K562 (cell line): ENCODE results near the gene SPDEF. TPM values are rescaled to one million over a fixed set of nuclear protein-coding genes. Genes with fewer than 3 reads are reported as not detected.

Experiments used
- BCOR ChIP-seq: fragments of 450-650 bp; IDR thresholded peaks from 2 replicates; pipeline ENCODE4 v1.6.1; 2016
- CBX1 ChIP-seq: sonication (generic); IDR thresholded peaks from 2 replicates; pipeline ENCODE4 v1.6.1; 2016; ENCODE audit warnings: antibody characterized with exemption, low read depth, mild to moderate bottlenecking
- HDAC1 ChIP-seq, 2 experiments: fragments of 450-650 bp; IDR thresholded peaks; 2 replicates each; pipeline ENCODE4 v1.6.1; 2016 to 2017; ENCODE audit warnings: inconsistent platforms in 1 of 2, mild to moderate bottlenecking in 1 of 2, moderate library complexity in 1 of 2
- HDAC2 ChIP-seq: fragments of 450-650 bp; IDR thresholded peaks from 2 replicates; pipeline ENCODE4 v1.6.1; 2016; ENCODE audit warnings: mild to moderate bottlenecking
- HNRNPLL ChIP-seq: fragments of 200-400 bp; formaldehyde crosslinking; IDR thresholded peaks from 2 replicates; pipeline ENCODE4 v1.6.1; 2017; ENCODE audit warnings: low read length, low read depth, mild to moderate bottlenecking; ENCODE audit not compliant: poor library complexity, severe bottlenecking
- KDM1A ChIP-seq, 2 experiments: fragments of 450-650 bp; IDR thresholded peaks; 2 replicates each; pipeline ENCODE4 v1.6.1; 2016; ENCODE audit warnings: mild to moderate bottlenecking in 2 of 2
- MEF2D ChIP-seq: conservative IDR thresholded peaks from 2 replicates; pipeline ENCODE4 v1.6.1; 2016; ENCODE audit warnings: low read depth, missing genetic modification characterization, missing compliant biosample characterization
- PHF20 ChIP-seq: fragments of 450-650 bp; IDR thresholded peaks from 2 replicates; pipeline ENCODE4 v1.6.1; 2018; ENCODE audit not compliant: partially characterized antibody
- RBM25 ChIP-seq: fragments of 200-400 bp; formaldehyde crosslinking; IDR thresholded peaks from 2 replicates; pipeline ENCODE4 v1.6.1; 2018; ENCODE audit warnings: low read length, low read depth, moderate library complexity; ENCODE audit not compliant: severe bottlenecking
- RCOR1 ChIP-seq, 2 experiments: IDR thresholded peaks; 2 replicates each; pipeline ENCODE4 v1.6.1; 2012; ENCODE audit warnings: low read depth in 2 of 2, low read length in 2 of 2, borderline replicate concordance in 1 of 2, improper control_type of control experiment in 1 of 2
- SMAD4 ChIP-seq: fragments of 250-450 bp; sonication (Bioruptor Pico); conservative IDR thresholded peaks from 2 replicates; pipeline ENCODE4 v1.8.0; 2021; ENCODE audit warnings: inconsistent platforms, mild to moderate bottlenecking, moderate library complexity
- YY1 ChIP-seq, 3 experiments: IDR thresholded peaks; 2 replicates each; pipeline ENCODE4 v1.6.1; 2011; ENCODE audit warnings: low read length in 2 of 3, mild to moderate bottlenecking in 2 of 3, moderate library complexity in 2 of 3, borderline replicate concordance in 1 of 3, control low read depth in 1 of 3, low read depth in 1 of 3; ENCODE audit not compliant: insufficient read depth in 3 of 3, insufficient replicate concordance in 2 of 3, control insufficient read depth in 1 of 3, insufficient read length in 1 of 3; ENCODE audit errors: extremely low read depth in 1 of 3
- polyA plus RNA-seq, 8 experiments: library from polyadenylated mRNA; depleted of rRNA in 4 of 8; stranded (reverse) in 5 of 8; unstranded in 3 of 8; fragments of >200 nt; fragmentation: Nextera tagmentation in 2 of 8; fragmentation: Illumina TruSeq in 1 of 8; extraction: Ambion mirVana in 2 of 8; extraction: Trizol in 1 of 8; gene quantifications; 2 replicates each; pipeline versions ENCODE4 v1.2.1 to v1.2.3, GENCODE V29; 2011 to 2014; ENCODE audit warnings: inconsistent platforms in 1 of 8, missing spikeins in 1 of 8
- total RNA-seq, 7 experiments: library from RNA; depleted of rRNA in 6 of 7; stranded (reverse); fragments of >200 nt in 6 of 7; fragmentation: Illumina TruSeq in 2 of 7; extraction: Trizol in 2 of 7; gene quantifications; 2 replicates each; pipeline versions ENCODE4 v1.2.1 to v1.2.3, GENCODE V29; 2011 to 2021; ENCODE audit warnings: low replicate concordance in 1 of 7
- TF ChIP-seq, protein P1 (sequence below), 2 experiments: fragments of 450-650 bp in 1 of 2; sonication (generic) in 1 of 2; formaldehyde crosslinking in 1 of 2; IDR thresholded peaks; 2 replicates each; pipeline versions ENCODE4 v1.7.1 to v1.9.0; 2016 to 2022; ENCODE audit warnings: inconsistent platforms in 1 of 2, mild to moderate bottlenecking in 1 of 2, missing genetic modification reagents in 1 of 2

SPDEF gene
- total and polyA plus RNA-seq, 9 of the 15 experiments (the other 6 are each of a cell fraction or from before 2014, with no cell fraction given), result 0.04 to 0.12 (median 0.11) TPM; not detected in 5

DNA sequence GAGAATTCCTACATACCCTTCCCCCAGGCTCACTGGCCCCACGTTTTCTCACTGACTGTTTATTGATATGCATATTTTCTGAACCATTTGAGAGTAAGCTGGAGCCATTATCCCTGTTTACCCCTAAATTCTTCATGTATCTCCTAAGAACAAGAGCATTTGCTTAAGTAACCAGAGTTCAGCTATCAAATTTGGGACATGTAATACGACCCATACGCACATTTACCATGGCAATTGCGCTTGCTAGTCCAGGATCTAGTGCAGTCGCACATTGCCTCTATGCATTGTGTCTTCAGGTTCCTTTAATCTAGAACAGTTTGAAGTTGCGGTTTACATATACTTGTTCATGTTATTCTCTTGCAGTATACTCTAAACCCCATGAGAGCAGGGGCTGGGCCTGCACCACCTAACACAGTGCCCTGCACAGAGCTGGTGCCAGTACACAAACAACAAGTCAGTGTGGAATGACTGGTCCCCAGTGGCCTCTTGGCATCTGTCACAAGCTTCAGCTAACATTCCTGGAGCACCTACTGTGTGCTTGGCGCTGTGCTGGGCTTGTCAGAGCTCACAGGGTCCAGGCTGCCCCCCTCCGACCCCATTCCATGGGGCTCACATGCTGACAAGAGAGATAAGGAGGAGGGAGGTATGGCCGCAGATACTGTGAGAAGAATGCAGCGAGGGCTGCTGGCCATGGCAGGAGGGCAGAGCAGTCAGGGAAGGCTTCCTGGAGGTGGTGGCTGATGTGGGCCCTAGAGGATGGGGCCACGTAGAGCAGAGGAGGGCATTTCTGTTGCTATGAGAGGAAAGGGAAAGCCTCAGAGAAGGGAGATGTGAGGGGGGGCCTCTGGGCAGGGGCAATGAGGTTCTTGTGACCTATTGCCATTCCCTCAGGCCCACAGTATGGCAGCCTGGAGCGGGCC is 28.1 kb downstream of the SPDEF start (continued):
- peak in 1 of 3 experiments; percentile 18 for TF ChIP-seq YY1 (IDR thresholded peaks at IDR 0.05; ENCODE audit: borderline replicate concordance in 1 of 3, control insufficient read depth in 1 of 3, extremely low read depth in 1 of 3, insufficient read depth in 3 of 3, insufficient read length in 1 of 3, insufficient replicate concordance in 2 of 3, low read depth in 1 of 3, low read length in 2 of 3)
- TF ChIP-seq, protein P1, sequence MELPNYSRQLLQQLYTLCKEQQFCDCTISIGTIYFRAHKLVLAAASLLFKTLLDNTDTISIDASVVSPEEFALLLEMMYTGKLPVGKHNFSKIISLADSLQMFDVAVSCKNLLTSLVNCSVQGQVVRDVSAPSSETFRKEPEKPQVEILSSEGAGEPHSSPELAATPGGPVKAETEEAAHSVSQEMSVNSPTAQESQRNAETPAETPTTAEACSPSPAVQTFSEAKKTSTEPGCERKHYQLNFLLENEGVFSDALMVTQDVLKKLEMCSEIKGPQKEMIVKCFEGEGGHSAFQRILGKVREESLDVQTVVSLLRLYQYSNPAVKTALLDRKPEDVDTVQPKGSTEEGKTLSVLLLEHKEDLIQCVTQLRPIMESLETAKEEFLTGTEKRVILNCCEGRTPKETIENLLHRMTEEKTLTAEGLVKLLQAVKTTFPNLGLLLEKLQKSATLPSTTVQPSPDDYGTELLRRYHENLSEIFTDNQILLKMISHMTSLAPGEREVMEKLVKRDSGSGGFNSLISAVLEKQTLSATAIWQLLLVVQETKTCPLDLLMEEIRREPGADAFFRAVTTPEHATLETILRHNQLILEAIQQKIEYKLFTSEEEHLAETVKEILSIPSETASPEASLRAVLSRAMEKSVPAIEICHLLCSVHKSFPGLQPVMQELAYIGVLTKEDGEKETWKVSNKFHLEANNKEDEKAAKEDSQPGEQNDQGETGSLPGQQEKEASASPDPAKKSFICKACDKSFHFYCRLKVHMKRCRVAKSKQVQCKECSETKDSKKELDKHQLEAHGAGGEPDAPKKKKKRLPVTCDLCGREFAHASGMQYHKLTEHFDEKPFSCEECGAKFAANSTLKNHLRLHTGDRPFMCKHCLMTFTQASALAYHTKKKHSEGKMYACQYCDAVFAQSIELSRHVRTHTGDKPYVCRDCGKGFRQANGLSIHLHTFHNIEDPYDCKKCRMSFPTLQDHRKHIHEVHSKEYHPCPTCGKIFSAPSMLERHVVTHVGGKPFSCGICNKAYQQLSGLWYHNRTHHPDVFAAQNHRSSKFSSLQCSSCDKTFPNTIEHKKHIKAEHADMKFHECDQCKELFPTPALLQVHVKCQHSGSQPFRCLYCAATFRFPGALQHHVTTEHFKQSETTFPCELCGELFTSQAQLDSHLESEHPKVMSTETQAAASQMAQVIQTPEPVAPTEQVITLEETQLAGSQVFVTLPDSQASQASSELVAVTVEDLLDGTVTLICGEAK (IDR thresholded peaks at IDR 0.05), result no peak
- TF ChIP-seq, protein P1 (CRISPR knock-in tag; IDR thresholded peaks at IDR 0.05), result 0 out of 2 replicates have a peak, but pooled peaks have one; percentile 27
- peak; percentile 48; the same call in 1 of the 2 replicates for TF ChIP-seq CBX1
- peak; percentile 77 for TF ChIP-seq HNRNPLL
- TF ChIP-seq BCOR, result peak; percentile 98
- TF ChIP-seq KDM1A (IDR thresholded peaks at IDR 0.05), result peak; percentile 65 to 90
- TF ChIP-seq HDAC1 (IDR thresholded peaks at IDR 0.05), result 0 out of 4 replicates have a peak, but pooled peaks have one; percentile 19 to 37
- peak in 1 of 2 experiments; percentile 83; a peak in 2 of 4 replicates for TF ChIP-seq RCOR1 (IDR thresholded peaks at IDR 0.05; ENCODE audit: borderline replicate concordance in 1 of 2, low read depth in 2 of 2, low read length in 2 of 2)
- no peak for TF ChIP-seq SMAD4 (CRISPR knock-in tag)
- TF ChIP-seq PHF20, result peak; percentile 29
- no peak for TF ChIP-seq MEF2D (tag)
- peak; percentile 53; the same call in 1 of the 2 replicates for TF ChIP-seq HDAC2
- peak; percentile 85 for TF ChIP-seq RBM25
- TF ChIP-seq, all 486 proteins: peak for 20
